ENCODE results near the gene SGF29. TPM values are rescaled to one million over a fixed set of nuclear protein-coding genes. Genes with fewer than 3 reads are reported as not detected.
"Not testable (repeated sequence)": the region's sequence is repeated elsewhere in the genome, so short reads cannot be mapped to it uniquely, and the experiment has no call there.

SGF29 gene
- total and polyA plus RNA-seq, 9 of the 15 experiments (the other 6 are each of a cell fraction or from before 2014, with no cell fraction given), result 2.6 to 36.1 (median 21.2) TPM

DNA sequence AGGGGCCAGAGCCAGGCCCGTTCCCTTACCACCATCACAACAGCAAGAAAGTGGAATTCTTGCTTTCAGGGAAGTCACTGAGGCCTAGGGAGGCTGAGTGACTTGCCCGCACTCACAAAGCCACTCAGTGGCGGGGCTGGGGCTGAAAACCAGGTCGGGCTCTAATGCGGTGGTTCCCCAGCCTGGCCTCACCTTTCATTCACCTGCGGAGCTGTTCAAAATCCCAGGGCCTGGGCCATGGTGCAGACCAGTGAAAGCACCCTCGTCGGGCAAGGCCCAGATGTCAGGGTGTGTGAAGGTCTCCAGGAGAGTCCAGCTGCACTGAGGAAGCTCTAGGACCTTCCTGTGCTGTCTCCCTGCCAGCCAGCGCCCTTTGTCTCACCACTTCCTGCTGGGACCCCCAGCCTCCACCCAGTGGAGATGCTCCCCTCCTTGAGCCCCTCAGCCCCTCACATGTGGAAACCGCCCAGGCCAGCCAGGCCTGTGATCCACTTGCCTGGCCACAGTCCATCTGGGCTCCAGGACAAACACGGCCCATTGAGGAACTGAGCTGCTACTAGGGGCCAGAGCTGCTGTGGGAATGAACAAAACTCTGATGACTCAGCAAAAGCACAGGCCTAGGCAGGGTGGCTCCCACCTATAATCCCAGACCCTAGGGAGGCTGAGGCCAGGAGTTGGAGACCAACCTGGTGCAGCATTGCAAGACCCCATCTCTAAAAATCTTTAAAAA, 55.3 kb downstream of the SGF29 start:
- H3K79me2 ChIP-seq (ENCODE audit: control insufficient read depth, insufficient read depth, low read length); H3K36me3 ChIP-seq (ENCODE audit: control insufficient read depth, insufficient read depth, low read length); H3K27me3 ChIP-seq (ENCODE audit: control insufficient read depth in 2 of 2, insufficient read depth in 2 of 2, low read length in 2 of 2); BruUV-seq (replicated peaks); H3K27ac ChIP-seq (ENCODE audit: extremely low read depth, low read depth, low read length); H4K20me1 ChIP-seq (replicated peaks; ENCODE audit: control insufficient read depth, insufficient read depth, low read length); H3K9me1 ChIP-seq (ENCODE audit: control insufficient read depth, insufficient read depth, low read length); CTCF ChIA-PET (ENCODE audit: low intra/inter-chr PET ratio); FAIRE-seq; intact Hi-C loops (cut with micrococcal nuclease); H3K9me3 ChIP-seq (replicated peaks; ENCODE audit: control insufficient read depth, insufficient read depth, low read depth, low read length): not testable (repeated sequence)
- DNase-seq (ENCODE audit: extremely low read depth in 1 of 4, low spot score in 3 of 4) (peak; percentile 37 to 49 (median 45)), ATAC-seq (peak; percentile 70)
- H3K4me3 ChIP-seq, result peak overlapping the region; percentile 22
- TF ChIP-seq ZNF316 (IDR thresholded peaks at IDR 0.05) (peak; percentile 99), SRF (CRISPR knock-in tag; IDR thresholded peaks at IDR 0.05) (peak in 1 of 2 experiments; percentile 22; a peak in 1 of 4 replicates), MAFF (IDR thresholded peaks at IDR 0.05; ENCODE audit: low read length) (peak; percentile 98), NFE2 (IDR thresholded peaks at IDR 0.05; ENCODE audit: low read depth) (peak; percentile 89), BACH1 (tag; IDR thresholded peaks at IDR 0.05) (peak; percentile 54; the same call in 1 of the 2 replicates), SMARCA4 (IDR thresholded peaks at IDR 0.05) (0 out of 2 replicates have a peak, but pooled peaks have one; percentile 37), MAFG (tag; conservative IDR thresholded peaks at IDR 0.05) (peak; percentile 97), MAFK (IDR thresholded peaks at IDR 0.05; ENCODE audit: low read length) (peak; percentile 98), C11orf30 (IDR thresholded peaks at IDR 0.05; ENCODE audit: low read depth) (peak; percentile 99), ZBTB7A (IDR thresholded peaks at IDR 0.05; ENCODE audit: borderline replicate concordance, control insufficient read depth, low read depth, low read length) (0 out of 2 replicates have a peak, but pooled peaks have one; percentile 42), SPI1 (IDR thresholded peaks at IDR 0.05; ENCODE audit: borderline replicate concordance, low read depth, low read length) (peak; percentile 39; the same call in 1 of the 2 replicates), NFE2L1 (tag; IDR thresholded peaks at IDR 0.05; ENCODE audit: borderline replicate concordance, low read depth) (peak; percentile 79)
- TF ChIP-seq, protein P1, sequence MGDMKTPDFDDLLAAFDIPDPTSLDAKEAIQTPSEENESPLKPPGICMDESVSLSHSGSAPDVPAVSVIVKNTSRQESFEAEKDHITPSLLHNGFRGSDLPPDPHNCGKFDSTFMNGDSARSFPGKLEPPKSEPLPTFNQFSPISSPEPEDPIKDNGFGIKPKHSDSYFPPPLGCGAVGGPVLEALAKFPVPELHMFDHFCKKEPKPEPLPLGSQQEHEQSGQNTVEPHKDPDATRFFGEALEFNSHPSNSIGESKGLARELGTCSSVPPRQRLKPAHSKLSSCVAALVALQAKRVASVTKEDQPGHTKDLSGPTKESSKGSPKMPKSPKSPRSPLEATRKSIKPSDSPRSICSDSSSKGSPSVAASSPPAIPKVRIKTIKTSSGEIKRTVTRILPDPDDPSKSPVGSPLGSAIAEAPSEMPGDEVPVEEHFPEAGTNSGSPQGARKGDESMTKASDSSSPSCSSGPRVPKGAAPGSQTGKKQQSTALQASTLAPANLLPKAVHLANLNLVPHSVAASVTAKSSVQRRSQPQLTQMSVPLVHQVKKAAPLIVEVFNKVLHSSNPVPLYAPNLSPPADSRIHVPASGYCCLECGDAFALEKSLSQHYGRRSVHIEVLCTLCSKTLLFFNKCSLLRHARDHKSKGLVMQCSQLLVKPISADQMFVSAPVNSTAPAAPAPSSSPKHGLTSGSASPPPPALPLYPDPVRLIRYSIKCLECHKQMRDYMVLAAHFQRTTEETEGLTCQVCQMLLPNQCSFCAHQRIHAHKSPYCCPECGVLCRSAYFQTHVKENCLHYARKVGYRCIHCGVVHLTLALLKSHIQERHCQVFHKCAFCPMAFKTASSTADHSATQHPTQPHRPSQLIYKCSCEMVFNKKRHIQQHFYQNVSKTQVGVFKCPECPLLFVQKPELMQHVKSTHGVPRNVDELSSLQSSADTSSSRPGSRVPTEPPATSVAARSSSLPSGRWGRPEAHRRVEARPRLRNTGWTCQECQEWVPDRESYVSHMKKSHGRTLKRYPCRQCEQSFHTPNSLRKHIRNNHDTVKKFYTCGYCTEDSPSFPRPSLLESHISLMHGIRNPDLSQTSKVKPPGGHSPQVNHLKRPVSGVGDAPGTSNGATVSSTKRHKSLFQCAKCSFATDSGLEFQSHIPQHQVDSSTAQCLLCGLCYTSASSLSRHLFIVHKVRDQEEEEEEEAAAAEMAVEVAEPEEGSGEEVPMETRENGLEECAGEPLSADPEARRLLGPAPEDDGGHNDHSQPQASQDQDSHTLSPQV (IDR thresholded peaks at IDR 0.05), result 0 out of 2 replicates have a peak, but pooled peaks have one; percentile 21
- WGBS (ENCODE audit: insufficient coverage, low coverage, missing lambda C conversion rate), result 50% methylated on average over 3 of the region's 11 CpGs
- H3K4me2 ChIP-seq (ENCODE audit: insufficient read depth, low read length), result peak overlapping the region; percentile 71
- in situ Hi-C loops (cut with MboI), result loop anchor here (25.0 kb wide), 4 partner anchors 103 to 1603 kb away; partner anchors contain the start of genes EIF3C and EIF3CL
- peak overlapping the region; percentile 38 to 91; a peak in 3 of 4 replicates for H3K9ac ChIP-seq (ENCODE audit: insufficient read depth in 1 of 2, low read depth in 2 of 2, low read length in 2 of 2)
- H2AFZ ChIP-seq (ENCODE audit: low read depth, low read length), result peak overlapping the region; percentile 66
- H3K4me1 ChIP-seq (replicated peaks in 1 of 2; ENCODE audit: control insufficient read depth in 2 of 2, insufficient read depth in 2 of 2, low read length in 2 of 2), result peaks cover 6 to 17% of the 10 kb centered on the region in 2 experiments; a peak in 3 of 5 replicates
- POLR2A ChIA-PET, result interaction anchor here (0.6 to 1.2 kb wide), 3 partner anchors 11 to 79 kb away, joined by 3 read pairs; partner anchors contain the start of gene SGF29
